NCI-H128 (cell line): ENCODE data around the gene C17orf50.

Experiments used
- DNase-seq: peaks from one replicate; lab custom pipeline; 2025; ENCODE audit not compliant: unreplicated experiment; lab: John Stamatoyannopoulos, UW

The C17orf50 gene

GRCh38 chr17:35780950-35781349, 20.3 kb downstream of the C17orf50 start:
- no peak for DNase-seq

- no peak for DNase-seq
Measured at GRCh38 chr17:35784895-35785294, 24.2 kb downstream of the C17orf50 start.

- no peak for DNase-seq
Measured at GRCh38 chr17:35786941-35787432, 26.3 kb downstream of the C17orf50 start.

GRCh38 chr17:35788477-35789368, 28.0 kb downstream of the C17orf50 start:
- DNase-seq: no peak

GRCh38 chr17:35790841-35791240, 30.2 kb downstream of the C17orf50 start:
- DNase-seq: no peak

GRCh38 chr17:35791681-35792350, 31.1 kb downstream of the C17orf50 start:
- no peak for DNase-seq

- no peak for DNase-seq
Measured at GRCh38 chr17:35793257-35793656, 32.6 kb downstream of the C17orf50 start.

GRCh38 chr17:35795007-35795870, 34.6 kb downstream of the C17orf50 start, which contains the start of gene MMP28:
Gene MMP28, minus strand, starts transcription at chr17:35795641. Its CDS starts 264 bp downstream, at chr17:35795377.
- DNase-seq: no peak

GRCh38 chr17:35795871-35796265, 35.2 kb downstream of the C17orf50 start:
- no peak for DNase-seq

GRCh38 chr17:35796942-35797341, 36.3 kb downstream of the C17orf50 start:
- no peak for DNase-seq

- no peak for DNase-seq
Measured at GRCh38 chr17:35797370-35797769, 36.7 kb downstream of the C17orf50 start.

GRCh38 chr17:35797918-35798317, 37.2 kb downstream of the C17orf50 start:
- no peak for DNase-seq

GRCh38 chr17:35799942-35800341, 39.3 kb downstream of the C17orf50 start:
- DNase-seq: no peak

GRCh38 chr17:35801583-35802224, 41.0 kb downstream of the C17orf50 start:
- DNase-seq: no peak

- DNase-seq: no peak
Measured at GRCh38 chr17:35804658-35805192, 44.0 kb downstream of the C17orf50 start.

GRCh38 chr17:35807371-35808144, 46.9 kb downstream of the C17orf50 start:
- no peak for DNase-seq

GRCh38 chr17:35808240-35808961, 47.7 kb downstream of the C17orf50 start:
- DNase-seq: no peak

- peak; percentile 88 for DNase-seq
Measured at GRCh38 chr17:35808962-35809854, 48.5 kb downstream of the C17orf50 start, which contains the start of gene TAF15. Gene TAF15, plus strand, starts transcription at chr17:35809484. Its CDS starts 86 bp downstream, at chr17:35809570.
